Smooth muscle cell (in vitro differentiated cells): ENCODE measurements around the gene ALX3. TPM values are rescaled to one million over a fixed set of nuclear protein-coding genes. Genes with fewer than 3 reads are reported as not detected.

Experiments
- DNase-seq: peaks from one replicate; lab custom pipeline; 2025; ENCODE audit not compliant: unreplicated experiment; lab: John Stamatoyannopoulos, UW
- H2AFZ ChIP-seq: fragments of 200-600 bp; sonication (generic); 2 replicates; pipeline ENCODE4 v1.6.0; 2016; ENCODE audit warnings: antibody characterized with exemption, low read depth, mild to moderate bottlenecking
- H3F3A ChIP-seq: fragments of 200-600 bp; sonication (generic); 2 replicates; pipeline ENCODE4 v1.6.0; 2017; ENCODE audit warnings: antibody characterized with exemption, low read depth
- H3K27ac ChIP-seq: fragments of 200-600 bp; sonication (generic); 2 replicates; pipeline ENCODE4 v1.5.1; 2016; ENCODE audit warnings: low read depth, mild to moderate bottlenecking
- H3K27me3 ChIP-seq: fragments of 200-600 bp; sonication (generic); 2 replicates; pipeline ENCODE4 v1.6.1; 2016; ENCODE audit warnings: low read depth, mild to moderate bottlenecking
- H3K36me3 ChIP-seq: fragments of 200-600 bp; sonication (generic); 2 replicates; pipeline ENCODE4 v1.5.1; 2016; ENCODE audit warnings: low read depth
- H3K4me1 ChIP-seq: fragments of 200-600 bp; sonication (generic); 2 replicates; pipeline ENCODE4 v1.5.1; 2016; ENCODE audit warnings: low read depth
- H3K4me2 ChIP-seq: fragments of 200-600 bp; sonication (generic); 2 replicates; pipeline ENCODE4 v1.6.0; 2016; ENCODE audit warnings: mild to moderate bottlenecking
- H3K4me3 ChIP-seq: fragments of 200-600 bp; sonication (generic); 2 replicates; pipeline ENCODE4 v1.5.1; 2016; ENCODE audit warnings: mild to moderate bottlenecking
- H3K79me2 ChIP-seq: fragments of 200-600 bp; sonication (generic); 2 replicates; pipeline ENCODE4 v1.6.0; 2016; ENCODE audit warnings: low read depth, mild to moderate bottlenecking
- H3K9ac ChIP-seq: fragments of 200-600 bp; sonication (generic); 2 replicates; pipeline ENCODE4 v1.6.0; 2016; ENCODE audit warnings: low read depth
- H3K9me3 ChIP-seq: fragments of 200-600 bp; sonication (generic); replicated peaks from 2 replicates; pipeline ENCODE4 v1.5.1; 2016; ENCODE audit warnings: low read depth
- H4K20me1 ChIP-seq: fragments of 200-600 bp; sonication (generic); 2 replicates; pipeline ENCODE4 v1.6.0; 2016; ENCODE audit warnings: low read depth
- CTCF ChIP-seq: fragments of 200-600 bp; sonication (generic); IDR thresholded peaks from 2 replicates; pipeline ENCODE4 v1.5.1; 2017; ENCODE audit warnings: borderline replicate concordance, mild to moderate bottlenecking, antibody characterized with exemption; ENCODE audit not compliant: insufficient read depth, poor library complexity, severe bottlenecking
- WGBS: methylation state at CpG from one replicate; pipeline ENCODE4 v1.1.7; 2016; ENCODE audit warnings: low lambda C conversion rate; 5-methylcytosine and 5-hydroxymethylcytosine counted together
- polyA plus RNA-seq: library from polyadenylated mRNA; unstranded; fragments of >200 nt; fragmentation: Nextera tagmentation; extraction: Ambion mirVana; gene quantifications from 2 replicates; pipeline ENCODE4 v1.2.1, GENCODE V29; 2016
- total RNA-seq: library from RNA; depleted of rRNA; stranded (reverse); fragments of >200 nt; gene quantifications from 2 replicates; pipeline ENCODE4 v1.2.3, GENCODE V29; 2014

The ALX3 gene
- total and polyA plus RNA-seq, 2 experiments from 2014 or later, result not detected

DNA sequence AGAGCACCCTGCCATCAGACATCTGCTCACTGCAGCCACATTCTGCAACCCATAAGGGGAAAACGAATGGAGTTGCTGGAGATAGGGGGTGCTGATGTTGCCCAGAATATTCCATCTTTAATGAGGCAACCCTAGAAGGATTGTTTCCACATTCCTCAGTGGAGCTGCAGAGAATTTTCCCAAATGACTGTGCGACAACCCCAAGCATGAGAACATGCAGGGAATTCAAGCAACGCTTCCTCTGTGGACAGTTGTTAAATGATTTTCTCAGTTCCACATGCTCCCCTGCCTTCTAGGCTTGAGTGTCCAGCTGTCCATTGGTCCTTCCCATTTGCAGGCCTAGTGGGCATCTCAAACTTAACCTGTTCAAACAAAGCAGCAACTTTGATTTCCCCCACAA lies 21.3 kb upstream of the ALX3 start:
- Histone ChIP-seq H3K27ac (no peak overlapping the region), H3K4me2 (no peak overlapping the region), H3K27me3 (peaks cover 12% of the 10 kb centered on the region), H3K9me3 (no peaks in the 10 kb centered on the region), H3K79me2 (no peaks in the 10 kb centered on the region), H3K4me3 (no peak overlapping the region), H3K4me1 (no peaks in the 10 kb centered on the region), H3K36me3 (no peaks in the 10 kb centered on the region), H3K9ac (no peak overlapping the region), H4K20me1 (no peaks in the 10 kb centered on the region), H3F3A (no peaks in the 10 kb centered on the region), H2AFZ (no peak overlapping the region)
- DNase-seq, result no peak
- WGBS, result 69% methylated on average over 3 of the region's 3 CpGs
- no peak for TF ChIP-seq CTCF

DNA sequence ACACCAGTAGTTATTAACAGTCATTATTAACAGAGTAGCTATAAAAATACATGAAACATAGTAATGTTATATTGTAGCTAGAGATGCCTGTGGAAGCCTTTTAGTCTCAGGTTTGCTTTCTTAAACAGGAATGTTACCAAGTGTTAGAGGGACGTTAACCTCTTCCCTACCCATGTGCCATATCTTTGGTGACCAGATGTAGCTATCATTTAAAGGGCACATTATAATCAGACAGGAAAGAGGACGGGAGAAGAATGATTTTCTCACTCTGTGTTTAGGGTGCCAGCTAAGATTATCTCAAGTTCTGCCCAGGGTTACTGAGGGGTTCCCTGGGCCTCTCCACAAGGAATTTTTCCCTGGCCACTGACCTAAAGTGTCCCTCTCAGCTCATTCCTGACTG lies 20.9 kb upstream of the ALX3 start:
- Histone ChIP-seq H4K20me1 (no peaks in the 10 kb centered on the region), H2AFZ (no peak overlapping the region), H3K36me3 (no peaks in the 10 kb centered on the region), H3K79me2 (no peaks in the 10 kb centered on the region), H3K9me3 (no peaks in the 10 kb centered on the region), H3K27me3 (peaks cover 16% of the 10 kb centered on the region), H3F3A (no peaks in the 10 kb centered on the region), H3K9ac (no peak overlapping the region), H3K27ac (no peak overlapping the region), H3K4me1 (no peaks in the 10 kb centered on the region), H3K4me2 (no peak overlapping the region), H3K4me3 (no peak overlapping the region)
- WGBS, result 73% methylated on average over 2 of the region's 2 CpGs
- TF ChIP-seq CTCF, result no peak
- DNase-seq, result no peak

DNA sequence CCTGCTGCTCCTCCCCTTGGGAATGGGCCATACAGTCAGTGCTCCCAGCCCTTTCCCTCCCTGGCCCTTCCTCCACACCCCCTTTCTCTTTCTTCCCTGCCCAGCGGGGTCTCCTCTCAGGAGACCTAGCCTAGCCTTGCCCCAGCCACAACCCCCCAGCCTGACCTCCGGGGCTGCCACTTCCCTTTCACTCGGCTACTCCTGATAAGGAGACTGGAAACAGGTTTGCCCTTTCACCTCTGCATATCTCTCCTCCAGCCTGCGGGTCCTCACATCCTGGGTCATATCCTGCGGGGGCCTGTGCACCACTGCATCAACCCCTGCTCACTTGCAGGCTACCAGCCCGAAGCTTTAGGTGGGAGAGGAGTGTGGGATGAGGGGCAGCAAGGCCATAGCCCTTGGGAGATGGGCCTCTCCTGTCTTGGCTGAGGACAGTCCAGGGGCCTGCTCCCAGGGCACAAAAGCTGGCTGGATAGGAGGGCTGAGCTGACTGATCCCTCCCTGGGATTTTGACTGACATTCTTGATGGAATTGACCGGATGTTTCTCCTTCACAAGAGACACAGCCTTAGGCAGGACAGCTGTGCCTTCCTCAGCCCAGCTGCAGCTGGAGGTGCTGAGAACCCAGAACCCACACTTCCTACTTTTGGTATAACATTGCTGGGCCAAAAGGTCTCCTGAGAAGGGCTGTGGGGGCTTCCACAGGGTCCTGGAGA lies 19.2 kb upstream of the ALX3 start:
- Histone ChIP-seq H3F3A (no peaks in the 10 kb centered on the region), H3K9me3 (no peaks in the 10 kb centered on the region), H3K79me2 (no peaks in the 10 kb centered on the region), H3K36me3 (no peaks in the 10 kb centered on the region), H3K4me3 (no peak overlapping the region), H3K4me1 (peaks cover 4% of the 10 kb centered on the region), H3K4me2 (no peak overlapping the region), H3K27ac (no peak overlapping the region), H3K9ac (no peak overlapping the region), H3K27me3 (peaks cover 33% of the 10 kb centered on the region), H2AFZ (no peak overlapping the region), H4K20me1 (no peaks in the 10 kb centered on the region)
- no peak for DNase-seq
- WGBS, result 63% methylated on average over 7 of the region's 7 CpGs
- no peak for TF ChIP-seq CTCF

DNA sequence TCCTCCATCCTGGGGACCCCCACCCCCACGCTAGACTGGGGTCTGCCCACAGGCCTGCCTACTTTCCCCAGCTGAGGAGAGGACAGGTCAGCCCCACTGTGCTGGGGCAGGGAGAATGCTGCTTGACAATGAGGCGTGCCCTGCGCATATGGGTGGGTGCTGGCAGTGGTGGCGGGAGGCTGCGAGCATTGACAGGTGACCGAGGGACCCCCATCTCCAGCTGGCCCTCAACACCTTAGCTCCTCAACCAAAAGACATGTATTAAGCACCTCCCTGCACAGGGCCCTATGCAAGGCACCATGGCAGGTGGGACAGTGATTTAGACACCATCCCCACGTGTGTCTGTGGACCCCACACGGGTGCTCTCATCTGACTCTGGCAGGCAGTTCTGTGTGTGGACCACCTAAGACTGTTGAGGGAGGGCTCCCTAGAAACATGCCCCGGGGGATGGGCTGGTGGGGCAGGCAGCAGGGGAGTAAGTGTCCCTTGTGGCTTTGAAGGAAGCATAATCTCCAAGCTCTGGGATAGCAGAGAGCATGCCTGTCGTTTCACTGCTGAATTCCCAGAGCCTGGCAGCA lies 18.4 kb upstream of the ALX3 start:
- DNase-seq, result no peak
- TF ChIP-seq CTCF, result no peak
- no peaks in the 10 kb centered on the region for H3K79me2 ChIP-seq
- no peaks in the 10 kb centered on the region for H3F3A ChIP-seq
- WGBS, result 82% methylated on average over 10 of the region's 10 CpGs
- H3K9ac ChIP-seq, result no peak overlapping the region
- no peak overlapping the region for H2AFZ ChIP-seq
- no peak overlapping the region for H3K4me2 ChIP-seq
- H3K27me3 ChIP-seq, result peaks cover 42% of the 10 kb centered on the region
- peaks cover 12% of the 10 kb centered on the region for H3K4me1 ChIP-seq
- no peak overlapping the region for H3K4me3 ChIP-seq
- no peaks in the 10 kb centered on the region for H3K36me3 ChIP-seq
- H3K9me3 ChIP-seq, result no peaks in the 10 kb centered on the region
- no peaks in the 10 kb centered on the region for H4K20me1 ChIP-seq
- no peak overlapping the region for H3K27ac ChIP-seq
